ENCODE data around the gene PTEN.
"Not testable (repeated sequence)": the region's sequence is repeated elsewhere in the genome, so short reads cannot be mapped to it uniquely, and the experiment has no call there.

- TF ChIP-seq CTCF (IDR thresholded peaks at IDR 0.05); ZFX (IDR thresholded peaks at IDR 0.05; ENCODE audit: borderline replicate concordance): not testable (repeated sequence)
These were observed 16.7 kb upstream of the PTEN start for GRCh38 chr10:87846711-87847110.

Data from 22Rv1 (cell line).